AG10803 (cell line): ENCODE measurements around the gene ACOD1.

Experiments
- DNase-seq: peaks from one replicate; pipeline ENCODE4 v3.0.0; 2010; ENCODE audit warnings: low read depth
- H3K4me3 ChIP-seq: 2 replicates; pipeline ENCODE4 v1.5.1; 2011; ENCODE audit warnings: mild to moderate bottlenecking, low read length, control low read depth
- TF ChIP-seq, protein P1 (sequence below): conservative IDR thresholded peaks from 2 replicates; pipeline ENCODE4 v1.5.1; 2011; ENCODE audit warnings: mild to moderate bottlenecking, low read length, control low read depth, inconsistent platforms

The ACOD1 gene

DNA sequence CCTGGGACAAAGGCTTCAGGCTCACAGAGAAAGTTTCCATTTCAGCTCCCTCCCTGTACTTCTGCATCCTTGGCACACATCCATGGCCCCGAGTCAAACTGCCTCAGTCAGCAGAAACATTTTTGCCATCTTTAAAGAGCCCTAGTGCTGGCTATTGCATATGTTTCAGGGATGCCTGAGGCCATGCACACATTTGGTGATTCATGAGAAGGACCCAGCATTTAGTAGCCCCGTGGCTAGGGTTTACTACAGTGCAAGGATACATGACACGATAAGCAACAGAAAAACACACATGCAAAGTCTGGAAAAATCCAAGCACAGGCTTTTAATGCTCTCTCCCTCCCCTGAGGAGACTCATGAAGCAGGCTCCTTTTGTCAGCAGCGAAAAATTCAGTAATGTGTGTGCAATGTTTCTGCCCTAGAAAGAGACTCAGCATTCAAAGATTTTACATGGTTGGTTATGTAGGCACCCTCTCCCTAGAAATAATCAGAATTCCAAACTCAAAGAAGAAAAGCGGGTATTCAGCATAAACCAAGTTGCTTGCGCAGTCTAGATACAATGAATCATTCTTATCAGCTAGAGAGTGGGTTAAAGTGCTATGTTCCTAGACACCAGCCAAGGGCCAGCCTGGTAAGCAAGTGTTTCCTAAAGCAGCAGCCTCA lies 17.6 kb downstream of the ACOD1 start:
- no peak overlapping the region for H3K4me3 ChIP-seq
- peak; percentile 62 for DNase-seq
- TF ChIP-seq, protein P1, sequence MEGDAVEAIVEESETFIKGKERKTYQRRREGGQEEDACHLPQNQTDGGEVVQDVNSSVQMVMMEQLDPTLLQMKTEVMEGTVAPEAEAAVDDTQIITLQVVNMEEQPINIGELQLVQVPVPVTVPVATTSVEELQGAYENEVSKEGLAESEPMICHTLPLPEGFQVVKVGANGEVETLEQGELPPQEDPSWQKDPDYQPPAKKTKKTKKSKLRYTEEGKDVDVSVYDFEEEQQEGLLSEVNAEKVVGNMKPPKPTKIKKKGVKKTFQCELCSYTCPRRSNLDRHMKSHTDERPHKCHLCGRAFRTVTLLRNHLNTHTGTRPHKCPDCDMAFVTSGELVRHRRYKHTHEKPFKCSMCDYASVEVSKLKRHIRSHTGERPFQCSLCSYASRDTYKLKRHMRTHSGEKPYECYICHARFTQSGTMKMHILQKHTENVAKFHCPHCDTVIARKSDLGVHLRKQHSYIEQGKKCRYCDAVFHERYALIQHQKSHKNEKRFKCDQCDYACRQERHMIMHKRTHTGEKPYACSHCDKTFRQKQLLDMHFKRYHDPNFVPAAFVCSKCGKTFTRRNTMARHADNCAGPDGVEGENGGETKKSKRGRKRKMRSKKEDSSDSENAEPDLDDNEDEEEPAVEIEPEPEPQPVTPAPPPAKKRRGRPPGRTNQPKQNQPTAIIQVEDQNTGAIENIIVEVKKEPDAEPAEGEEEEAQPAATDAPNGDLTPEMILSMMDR: no peak

DNA sequence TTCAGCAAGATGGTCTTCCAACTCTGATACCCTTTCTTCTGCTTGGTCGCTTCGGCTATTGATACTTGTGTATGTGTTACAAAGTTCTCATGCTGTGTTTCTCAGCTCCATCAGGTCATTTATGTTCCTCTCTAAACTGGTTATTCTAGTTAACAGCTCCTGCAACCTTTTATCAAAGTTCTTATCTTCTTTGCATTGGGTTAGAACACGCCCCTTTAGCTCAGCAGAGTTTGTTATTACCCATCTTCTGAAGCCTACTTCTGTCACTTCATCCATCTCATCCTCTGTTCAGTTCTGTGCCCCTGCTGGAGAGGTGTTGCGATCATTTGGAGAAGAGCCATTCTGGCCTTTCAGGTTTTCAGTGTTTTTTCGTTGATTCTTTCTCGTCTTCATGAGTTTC lies 18.7 kb downstream of the ACOD1 start:
- TF ChIP-seq, protein P1: no peak
- no peak overlapping the region for H3K4me3 ChIP-seq
- no peak for DNase-seq

DNA sequence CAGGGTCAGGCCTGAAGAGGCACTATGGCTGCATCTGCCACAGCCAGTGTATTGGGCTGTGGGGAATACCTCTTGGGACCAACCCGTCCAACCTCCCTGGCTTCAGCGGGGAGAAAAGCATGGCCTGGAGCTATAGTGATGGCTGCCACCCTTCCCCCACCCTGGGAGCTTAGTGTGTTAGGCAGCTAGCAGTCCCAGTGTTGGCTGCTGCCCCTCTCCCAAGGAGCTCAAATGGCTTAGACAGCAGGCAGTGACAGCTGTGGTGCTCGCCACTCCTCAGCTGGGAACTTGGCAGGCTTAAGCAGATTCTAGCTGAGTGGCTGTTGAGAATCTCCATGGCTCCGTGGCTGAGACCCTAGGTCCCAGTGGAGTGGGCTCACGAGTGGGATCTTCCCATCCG lies 19.7 kb downstream of the ACOD1 start:
- H3K4me3 ChIP-seq: no peak overlapping the region
- DNase-seq: no peak
- TF ChIP-seq, protein P1: no peak

DNA sequence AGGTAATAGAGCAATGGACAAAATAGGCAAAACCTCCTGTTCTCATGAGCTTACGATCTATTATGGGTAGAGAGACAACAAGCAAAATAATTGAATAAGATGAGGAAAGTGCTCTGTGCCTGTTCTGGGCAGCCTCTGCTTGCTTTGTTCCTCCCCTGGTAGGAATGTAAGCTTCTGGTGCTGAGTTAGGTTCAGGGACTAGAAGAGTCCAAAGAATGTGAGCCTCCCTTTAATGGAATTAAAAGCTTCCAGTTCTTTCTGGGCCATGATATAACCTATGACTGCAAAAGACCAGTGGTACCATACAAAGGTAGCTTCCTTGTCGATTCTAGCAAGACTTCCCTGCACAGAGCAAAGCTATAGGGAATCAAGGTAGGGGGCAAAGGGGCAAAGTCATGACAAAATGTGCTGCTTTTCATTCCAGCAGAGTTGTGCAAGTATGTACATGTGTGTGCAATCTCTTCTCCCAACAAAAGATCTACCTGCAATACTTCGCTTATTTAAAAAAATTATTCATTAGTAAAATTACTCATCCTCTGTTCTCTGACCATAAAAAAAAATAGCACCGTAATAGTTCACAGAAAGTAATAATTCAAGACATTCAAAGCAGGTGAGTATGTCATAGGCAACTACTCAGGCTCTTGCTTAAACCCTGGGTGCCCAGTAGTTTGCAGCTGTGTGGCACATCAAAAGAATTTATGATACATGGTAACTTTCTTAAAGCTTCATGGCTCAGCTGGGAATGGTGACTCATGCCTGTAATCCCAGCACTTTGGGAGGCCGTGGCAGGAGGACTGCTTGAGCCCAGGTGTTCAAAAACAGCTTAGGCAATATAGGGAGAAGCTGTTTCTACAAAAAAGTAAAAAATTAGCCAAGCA lies 21.4 kb downstream of the ACOD1 start:
- H3K4me3 ChIP-seq: no peak overlapping the region
- TF ChIP-seq, protein P1: no peak
- peak; percentile 10 for DNase-seq

DNA sequence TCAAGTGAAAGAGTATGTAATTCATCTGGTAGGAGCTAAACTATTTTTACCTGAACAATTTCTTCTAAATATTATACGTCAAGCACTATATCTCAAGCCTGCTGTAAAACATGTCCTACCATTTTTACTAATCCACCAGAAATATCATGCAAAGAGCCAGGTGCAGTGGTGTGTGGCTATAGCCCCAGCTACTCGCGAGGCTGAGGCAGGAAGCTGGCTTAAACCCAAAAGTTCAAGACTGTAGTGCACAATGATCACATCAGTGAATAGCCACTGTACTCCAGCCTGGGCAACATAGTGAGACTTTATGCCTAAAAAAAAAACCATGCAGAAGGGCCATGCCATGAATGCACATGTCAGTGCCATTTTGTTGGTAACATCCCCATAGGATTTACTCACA lies 22.9 kb downstream of the ACOD1 start:
- TF ChIP-seq, protein P1: no peak
- no peak for DNase-seq
- H3K4me3 ChIP-seq: no peak overlapping the region

DNA sequence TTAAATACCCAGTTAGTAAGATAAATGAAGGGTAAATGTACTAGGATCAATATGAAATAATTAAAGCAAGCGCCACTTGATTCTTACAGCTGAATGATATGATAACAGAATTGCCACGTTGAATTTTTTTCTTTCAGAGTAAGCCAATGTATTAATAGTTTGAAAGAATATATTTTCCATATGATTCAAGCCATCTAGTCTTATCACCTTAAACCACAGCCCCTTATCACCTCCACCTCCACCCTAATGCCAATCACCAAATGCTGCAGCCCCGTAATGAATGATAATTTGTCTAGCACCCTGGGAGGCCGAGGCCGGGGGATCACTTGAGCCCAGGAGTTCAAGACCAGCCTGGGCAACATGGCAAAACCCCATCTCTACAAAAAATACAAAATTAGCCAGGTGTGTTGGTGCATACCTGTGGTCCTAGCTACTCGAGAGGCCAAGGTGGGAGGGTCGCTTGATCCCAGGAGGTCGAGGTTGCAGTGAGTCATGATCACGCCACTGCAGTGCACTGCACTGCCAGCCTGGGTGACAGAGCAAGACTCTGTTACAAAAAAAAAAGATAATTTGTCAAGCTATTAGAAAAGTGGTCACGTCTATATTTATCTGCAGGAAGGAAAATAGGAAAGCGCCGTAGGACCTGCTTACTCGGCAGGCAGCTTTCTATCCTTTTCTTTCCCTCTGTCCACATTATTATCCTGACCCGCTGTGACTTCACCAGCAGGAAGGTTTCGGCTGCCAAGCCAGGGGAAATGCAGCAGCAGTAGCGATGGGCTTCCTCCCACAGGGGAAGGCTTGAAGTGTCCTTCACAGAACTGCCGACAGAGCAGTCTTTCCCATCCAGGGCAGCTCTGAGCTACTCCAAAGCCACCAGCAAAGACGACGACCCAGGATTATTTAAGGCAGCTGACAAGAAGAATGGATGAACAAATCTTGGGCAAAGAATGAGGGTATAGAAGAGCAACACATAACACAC lies 23.8 kb downstream of the ACOD1 start:
- TF ChIP-seq, protein P1: no peak
- no peak for DNase-seq
- H3K4me3 ChIP-seq: no peak overlapping the region
